GM21423 (cell line): Measurements from ENCODE around the gene GPR12.
"Not testable (repeated sequence)": the region's sequence is repeated elsewhere in the genome, so short reads cannot be mapped to it uniquely, and the experiment has no call there.

Experiments
- ATAC-seq: cut with Tn5 transposase; IDR thresholded peaks from one replicate; pipeline ENCODE4 v1.9.1; 2021; ENCODE audit warnings: mild to moderate bottlenecking, moderate library complexity; ENCODE audit not compliant: unreplicated experiment

GPR12 gene

DNA sequence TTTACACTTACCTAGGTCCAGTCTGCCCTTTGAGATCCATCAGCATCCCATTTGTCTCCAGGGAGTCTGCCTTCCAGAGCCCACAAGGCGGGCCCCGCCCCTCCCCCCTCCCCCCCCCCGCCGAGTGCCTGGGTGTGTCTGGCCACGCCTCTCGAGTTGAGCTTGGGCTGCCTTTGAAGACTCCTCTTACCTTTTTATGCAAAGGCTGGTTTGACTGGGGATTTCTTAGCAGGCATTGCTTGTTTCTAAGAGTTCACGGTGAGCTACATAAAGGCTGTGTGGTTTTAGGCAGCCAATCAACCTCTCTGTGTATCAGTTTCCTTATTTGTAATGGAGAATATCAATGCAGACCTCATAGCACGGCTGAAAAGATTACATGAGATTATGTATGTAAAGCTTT lies 11.3 kb downstream of the GPR12 start:
- ATAC-seq: no peak

DNA sequence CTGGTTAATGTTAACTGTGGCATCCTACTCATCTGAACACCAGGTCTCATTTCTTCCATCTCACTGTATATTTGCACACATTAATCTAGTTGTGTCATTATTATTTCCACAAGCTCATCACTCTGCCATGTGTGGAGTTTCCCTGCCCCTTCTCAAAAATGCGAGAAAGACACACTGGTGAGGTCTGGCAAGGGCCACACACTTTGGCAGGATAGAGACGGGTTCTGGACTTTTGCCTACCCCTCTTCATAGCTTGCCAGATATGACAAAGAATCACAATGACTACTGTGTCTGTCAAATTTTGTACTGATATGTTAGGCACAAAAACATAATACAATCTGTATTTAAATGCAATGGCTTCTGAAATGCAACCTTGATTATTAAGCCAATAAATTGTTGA lies 12.9 kb downstream of the GPR12 start:
- no peak for ATAC-seq

DNA sequence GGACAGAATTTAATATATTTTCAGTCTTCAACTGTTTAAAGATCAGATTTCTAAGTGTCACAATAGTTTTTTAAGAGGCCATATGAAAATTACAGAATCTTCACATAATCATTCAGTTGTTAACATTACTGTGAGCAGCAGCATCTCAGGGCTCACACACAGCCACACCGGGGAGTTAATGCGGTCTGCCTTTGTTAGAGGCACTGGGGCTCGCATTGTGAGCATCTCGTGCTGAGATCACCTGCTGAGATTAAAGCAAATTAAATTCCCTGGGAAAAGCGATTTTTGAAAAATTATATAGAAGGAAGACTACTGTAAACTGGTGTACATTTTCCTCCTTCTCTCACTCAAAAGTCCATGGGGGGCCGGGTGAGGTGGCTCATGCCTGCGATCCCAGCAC lies 16.6 kb downstream of the GPR12 start:
- no peak for ATAC-seq

DNA sequence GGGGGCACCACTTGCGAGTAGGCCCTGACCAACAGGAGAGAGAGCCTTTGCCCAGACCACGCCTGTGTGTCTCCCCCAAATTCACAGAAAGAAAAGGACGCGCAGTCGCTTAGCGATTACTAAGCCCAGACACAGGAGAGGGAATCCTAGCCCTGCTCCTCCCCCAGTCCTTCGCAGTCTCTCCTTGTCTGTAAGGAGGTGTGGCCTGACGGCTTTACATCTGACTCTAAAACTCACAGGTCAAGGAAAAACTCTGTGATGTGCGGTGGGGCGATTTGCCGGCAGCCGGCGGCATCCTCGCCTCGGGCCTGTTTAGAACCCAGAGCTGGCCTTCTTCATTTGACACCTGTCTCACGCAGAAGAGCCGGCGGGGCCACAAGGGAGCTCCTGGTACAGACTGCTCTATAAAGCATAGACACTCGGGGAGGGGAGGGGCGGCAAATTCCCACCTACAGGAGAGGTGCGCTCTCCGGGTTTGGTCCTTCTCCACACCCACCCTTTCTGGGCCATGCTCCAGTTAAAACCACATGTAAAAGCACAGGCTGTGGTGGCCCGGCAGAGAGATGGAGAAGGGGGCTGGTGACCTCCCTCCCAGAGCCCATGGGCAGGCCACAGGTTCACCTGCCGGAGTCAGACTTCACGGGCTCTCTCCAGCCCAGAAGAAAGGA lies 17.8 kb downstream of the GPR12 start:
- ATAC-seq: no peak

DNA sequence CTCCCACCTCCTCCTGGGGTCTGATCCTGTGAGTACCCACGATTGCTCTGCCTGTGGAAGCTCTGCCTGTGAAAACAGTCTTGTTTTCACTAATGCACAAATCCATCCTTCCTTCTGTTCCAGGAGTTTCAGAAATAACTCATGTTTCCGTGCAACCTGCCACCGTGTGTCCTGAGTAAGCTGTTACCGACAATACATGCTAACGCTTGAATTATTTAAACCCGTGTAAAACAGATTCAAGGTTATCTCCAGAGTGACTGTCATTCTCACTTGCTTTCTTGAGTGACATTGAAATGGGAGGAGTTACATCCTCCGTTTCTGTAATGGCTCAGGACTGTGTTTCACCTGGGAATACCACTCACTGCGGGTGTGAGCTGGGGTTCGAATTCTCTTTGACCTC lies 24.9 kb downstream of the GPR12 start:
- no peak for ATAC-seq

DNA sequence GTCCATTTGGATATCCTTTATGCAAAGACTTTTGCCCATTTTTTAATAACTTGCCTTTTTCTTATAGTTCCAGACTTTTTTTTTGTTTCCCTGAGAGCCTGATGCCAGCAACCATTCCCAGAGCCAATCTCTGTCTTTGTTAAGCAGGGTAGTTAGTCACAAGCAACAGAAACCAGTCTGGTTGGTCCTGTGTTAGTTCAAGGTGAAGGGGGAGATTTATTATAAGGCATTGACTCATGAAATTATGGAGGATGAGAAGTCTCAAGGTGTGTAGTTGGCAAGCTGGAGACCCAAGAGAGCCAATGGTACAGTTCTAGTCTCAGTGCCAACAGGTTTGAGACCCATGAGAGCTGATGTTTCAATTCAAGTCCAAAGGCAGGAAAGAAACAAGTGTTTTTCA lies 33.0 kb downstream of the GPR12 start:
- no peak for ATAC-seq

DNA sequence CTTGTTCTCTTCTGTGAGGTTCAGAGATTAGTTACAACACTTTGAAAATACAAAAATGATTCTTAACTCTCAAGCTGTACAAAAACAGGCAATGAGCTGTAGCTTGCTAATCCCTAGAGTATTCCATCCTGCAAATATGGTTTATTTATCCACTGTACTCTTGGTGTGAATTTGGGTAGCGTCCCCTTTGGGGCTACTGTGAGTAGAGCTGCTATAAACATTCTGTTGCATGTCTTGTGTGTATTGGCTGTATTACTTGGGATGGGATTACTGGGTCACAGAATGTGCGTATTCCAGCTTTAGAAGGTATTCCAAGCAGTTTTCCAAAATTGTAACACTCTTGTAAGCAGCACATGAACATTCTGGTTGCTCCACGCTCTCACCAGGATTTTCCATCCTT lies 33.5 kb downstream of the GPR12 start:
- no peak for ATAC-seq

DNA sequence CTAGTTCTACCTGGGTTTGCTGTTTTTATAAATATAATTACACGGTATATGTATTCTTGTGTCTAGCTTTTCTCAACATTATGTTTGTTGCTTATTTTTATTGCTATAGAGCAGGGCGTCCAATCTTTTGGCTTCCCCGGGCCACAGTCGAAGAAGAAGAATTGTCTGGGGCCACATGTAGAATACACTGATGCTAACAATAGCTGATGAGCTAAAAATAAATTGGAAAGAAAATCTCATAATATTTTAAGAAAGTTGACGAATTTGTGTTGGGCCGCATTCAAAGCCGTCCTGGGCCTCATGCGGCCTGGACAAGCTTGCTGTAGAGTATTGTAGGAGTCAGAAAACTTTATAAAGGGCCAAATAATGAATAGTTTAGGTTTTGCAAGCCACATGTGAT lies 33.9 kb downstream of the GPR12 start:
- ATAC-seq: no peak

DNA sequence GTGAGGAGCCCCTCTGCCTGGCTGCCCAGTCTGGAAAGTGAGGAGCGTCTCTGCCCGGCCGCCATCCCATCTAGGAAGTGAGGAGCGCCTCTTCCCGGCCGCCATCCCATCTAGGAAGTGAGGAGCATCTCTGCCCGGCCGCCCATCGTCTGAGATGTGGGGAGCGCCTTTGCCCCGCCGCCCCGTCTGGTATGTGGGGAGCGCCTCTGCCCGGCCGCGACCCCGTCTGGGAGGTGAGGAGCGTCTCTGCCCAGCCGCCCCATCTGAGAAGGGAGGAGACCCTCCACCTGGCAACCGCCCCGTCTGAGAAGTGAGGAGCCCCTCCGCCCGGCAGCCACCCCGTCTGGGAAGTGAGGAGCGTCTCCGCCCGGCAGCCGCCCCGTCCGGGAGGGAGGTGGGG lies 37.0 kb downstream of the GPR12 start:
- not testable (repeated sequence) for ATAC-seq

DNA sequence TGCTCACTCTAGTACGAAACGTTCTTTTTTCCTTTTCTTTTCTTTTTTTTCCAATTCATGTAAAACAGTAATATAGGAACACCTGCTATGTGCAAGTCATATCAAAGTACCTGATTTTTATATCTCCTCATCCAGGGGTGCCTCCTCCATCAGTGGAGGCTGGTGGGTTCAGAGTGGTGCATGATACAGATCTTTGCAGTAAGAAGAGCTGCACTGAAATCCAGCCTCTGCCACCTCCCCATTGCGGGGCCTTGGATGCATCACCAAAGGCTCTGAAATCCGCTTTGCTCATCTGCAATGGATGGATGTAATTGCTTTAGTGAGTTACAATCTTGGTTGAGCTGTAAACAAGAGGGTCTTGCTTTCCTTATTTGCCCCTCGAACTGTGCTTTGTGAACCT lies 38.3 kb downstream of the GPR12 start:
- ATAC-seq: no peak

DNA sequence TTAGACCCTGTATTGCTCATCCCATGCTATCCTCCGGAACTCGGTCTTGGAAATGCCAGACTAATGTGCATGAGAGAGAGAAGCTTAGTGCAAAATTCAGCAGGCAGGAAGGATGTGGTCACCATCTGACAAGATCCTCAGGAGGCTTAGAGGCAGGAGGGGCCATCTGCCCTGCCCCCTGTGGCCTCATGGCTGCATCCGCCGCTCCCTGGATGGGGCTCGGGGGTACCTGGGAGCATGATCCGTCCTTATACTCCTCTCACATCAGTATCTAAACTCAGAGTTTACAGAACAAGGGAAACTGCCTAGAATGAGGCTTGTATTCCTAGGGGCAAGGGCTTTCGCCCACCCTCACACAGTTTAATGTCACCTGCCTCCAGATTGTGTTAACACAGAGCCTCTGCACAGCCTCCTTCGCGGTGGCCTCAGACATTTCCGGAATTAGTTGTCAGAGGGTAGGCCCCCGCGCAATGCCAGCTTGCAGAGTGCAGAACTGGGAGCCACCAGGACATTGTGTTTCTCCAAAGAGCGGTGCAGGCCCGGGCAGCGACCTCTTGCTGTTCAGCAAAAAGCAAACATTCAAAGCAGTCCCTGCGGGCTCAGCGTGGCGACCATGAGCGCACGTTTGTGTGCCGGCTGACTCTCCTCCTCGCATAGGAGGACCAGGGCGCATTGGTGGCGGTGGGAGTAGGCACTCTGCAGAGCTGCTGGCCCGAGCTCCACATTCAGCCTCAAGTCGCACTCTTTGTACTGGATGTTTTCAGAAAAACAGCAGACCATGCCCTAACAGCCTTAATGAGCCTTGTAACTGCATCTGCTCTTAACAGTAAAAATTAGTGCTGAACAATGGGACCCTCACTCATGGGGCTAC lies 39.1 kb downstream of the GPR12 start:
- ATAC-seq: no peak

DNA sequence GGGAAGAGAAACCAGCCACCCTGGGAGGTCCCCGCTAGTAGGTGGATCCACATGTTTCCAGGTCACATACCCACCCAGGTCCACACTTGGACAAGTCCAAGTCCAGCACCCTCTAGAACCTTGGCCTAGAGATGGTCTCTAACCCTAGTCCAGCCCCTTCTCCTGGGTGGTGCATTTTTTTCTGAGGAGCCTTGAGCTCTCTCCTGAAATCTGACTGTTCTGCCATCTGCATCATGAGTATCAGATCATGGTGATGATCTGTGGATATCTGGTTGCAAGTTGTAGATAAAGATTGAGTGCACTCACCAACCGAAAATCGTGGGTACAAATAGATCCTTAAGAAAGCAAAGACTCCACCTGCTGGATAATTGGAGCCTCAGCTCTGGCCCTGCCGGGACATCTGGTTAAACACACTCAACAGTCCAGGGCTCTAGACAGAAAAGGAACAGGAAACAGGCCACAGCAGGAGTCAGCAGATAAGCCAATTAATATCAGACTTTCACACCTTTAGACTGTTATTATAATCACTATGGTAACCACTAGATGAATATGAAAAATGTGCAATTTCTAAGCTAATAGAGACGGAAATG lies 41.1 kb downstream of the GPR12 start:
- no peak for ATAC-seq

DNA sequence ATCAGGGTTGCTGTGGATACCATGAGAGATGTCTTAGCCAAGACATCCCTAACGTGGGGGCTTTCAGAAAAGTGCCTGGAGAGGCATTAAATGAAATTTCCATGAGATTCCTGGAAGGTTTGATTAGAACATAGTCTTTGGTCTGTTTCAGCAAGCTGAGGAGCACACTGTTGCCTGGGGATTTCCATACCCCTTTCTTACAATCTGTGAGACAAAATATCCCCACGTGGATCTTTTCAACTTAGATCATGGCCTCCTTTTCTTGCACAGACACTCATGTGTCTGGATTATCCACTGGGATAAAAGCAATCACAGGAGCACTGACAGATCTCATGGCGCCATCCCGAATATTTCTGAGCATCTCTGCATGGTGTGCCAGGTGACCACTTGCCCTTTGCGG lies 41.7 kb downstream of the GPR12 start:
- no peak for ATAC-seq

DNA sequence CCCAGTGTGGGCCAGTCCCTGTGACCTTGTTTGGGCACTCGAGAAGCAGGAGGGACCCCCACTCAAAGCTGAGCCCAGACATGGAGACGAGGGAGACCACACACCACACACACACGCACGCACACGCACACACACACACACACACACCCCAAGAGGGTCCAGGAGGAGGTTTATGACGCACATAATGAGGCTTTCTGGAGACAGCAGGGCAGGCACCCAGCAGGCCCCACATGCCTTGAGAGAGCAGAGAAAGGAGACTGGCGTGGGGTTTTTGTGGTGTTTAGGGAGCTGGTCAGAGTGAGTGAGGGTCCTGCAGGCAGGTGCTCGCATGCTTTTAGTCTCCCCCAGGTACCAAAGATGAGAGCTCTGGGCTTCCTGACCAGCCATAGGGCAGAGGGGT lies 42.4 kb downstream of the GPR12 start:
- ATAC-seq: no peak

DNA sequence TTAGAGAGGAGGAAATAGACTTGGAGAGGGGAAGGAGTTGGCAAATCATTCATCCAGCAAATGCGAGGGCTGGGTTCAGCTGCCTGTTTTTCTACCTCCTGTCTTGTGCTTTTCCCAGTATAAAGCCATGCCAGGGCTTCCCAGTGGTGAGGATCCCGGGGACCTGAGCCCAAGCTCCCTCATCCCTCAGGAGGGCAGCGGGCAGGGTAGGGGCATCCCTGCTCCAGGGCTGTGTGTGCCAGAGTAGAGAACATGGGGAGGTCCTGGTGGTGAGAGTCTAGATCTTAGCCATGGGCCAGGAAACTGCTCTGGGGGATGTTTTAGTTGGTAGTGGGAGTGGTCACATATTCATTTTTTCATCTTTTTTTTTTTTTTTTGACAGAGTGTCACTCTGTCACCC lies 43.6 kb downstream of the GPR12 start:
- ATAC-seq: no peak

DNA sequence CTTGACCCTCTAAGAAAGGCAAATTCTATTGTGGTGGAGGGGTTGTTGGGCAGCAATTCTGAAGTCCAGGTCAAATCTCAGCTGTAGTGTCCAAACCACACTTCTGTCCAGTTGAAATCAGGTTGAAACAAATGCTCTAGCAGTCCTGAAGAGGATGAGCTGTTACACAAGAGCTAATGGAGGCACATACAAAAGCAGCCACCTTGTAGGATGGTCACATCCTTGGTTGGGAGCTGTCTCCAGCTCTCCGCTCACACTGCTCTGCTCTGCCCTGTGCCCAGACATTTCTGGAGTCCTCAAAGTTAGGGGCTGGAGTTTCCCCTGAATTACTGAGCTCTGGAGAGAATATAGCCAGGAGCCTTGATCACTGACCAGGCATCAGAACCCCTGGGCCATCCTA lies 47.2 kb downstream of the GPR12 start:
- no peak for ATAC-seq

DNA sequence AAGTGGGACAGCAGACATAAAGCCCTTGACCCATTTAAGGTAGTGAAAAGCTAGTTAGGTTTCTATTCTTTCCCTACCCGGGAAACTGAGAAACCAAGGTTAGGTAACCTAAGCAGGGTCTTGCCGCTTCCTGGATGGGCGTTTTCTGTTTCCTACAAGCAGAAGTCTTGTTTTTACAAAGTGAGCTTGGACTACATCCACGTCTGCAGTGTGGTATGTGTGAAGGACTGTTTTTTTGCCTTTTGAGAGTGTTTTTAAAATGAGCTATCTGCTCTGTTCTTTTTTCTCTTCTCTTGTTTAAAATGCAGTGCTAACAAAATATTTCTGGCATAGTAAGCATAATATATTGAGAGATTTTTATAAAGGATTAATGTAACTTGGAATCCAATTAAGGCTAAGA lies 49.4 kb downstream of the GPR12 start:
- no peak for ATAC-seq

DNA sequence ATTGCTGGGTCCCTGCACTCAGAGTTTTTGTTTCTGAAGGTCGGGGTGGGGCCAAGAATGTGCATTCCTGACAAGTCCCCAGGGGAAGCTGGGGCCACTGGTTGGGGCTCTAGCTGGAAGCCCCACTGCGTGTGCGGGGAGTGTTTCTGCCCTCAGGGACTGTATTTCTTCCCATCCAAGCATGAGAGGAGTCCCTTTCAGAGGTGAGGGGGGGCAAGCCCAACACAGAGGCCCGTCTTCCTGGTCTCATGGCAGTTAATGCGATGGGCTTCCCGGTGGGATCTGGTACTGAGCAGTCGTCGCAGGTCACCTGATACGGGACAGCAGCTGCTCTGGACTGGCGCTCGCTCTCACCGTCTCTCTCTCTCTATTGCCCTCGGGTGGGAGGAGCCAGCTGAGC lies 50.4 kb downstream of the GPR12 start:
- ATAC-seq: no peak

DNA sequence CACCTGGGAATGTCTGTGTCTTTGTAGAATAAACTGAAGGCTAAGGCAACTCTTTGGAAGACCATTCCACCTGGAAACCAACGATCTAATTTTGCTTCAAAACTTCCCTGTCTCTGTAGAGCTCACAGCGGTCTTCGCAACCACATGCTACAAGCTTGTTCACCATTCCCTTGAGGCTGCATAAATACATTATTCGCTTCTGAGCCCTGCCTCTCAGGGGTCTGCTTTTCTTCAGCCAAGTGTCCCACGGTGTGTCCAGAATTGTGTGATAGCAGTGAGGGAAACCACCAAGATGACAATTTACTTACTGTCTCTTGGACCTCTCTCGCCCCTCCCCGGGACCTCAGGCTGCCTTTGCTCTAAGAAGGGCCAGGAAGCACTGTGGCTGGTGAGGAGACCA lies 51.1 kb downstream of the GPR12 start:
- ATAC-seq: no peak

DNA sequence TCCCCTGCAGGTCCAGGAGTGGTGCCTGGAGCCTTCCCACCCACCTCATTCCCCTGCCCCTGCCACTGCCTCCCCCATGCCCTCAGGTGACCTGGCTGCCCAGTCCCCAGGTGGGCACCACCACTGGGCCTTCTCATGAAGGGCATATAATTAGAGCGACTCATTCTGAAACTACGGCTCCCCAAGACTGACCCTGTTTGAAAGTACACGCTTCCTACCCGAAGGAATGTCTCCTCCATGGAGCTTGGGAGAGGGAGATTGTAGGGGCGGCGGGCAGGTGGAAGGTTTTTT lies 52.6 kb downstream of the GPR12 start:
- no peak for ATAC-seq

DNA sequence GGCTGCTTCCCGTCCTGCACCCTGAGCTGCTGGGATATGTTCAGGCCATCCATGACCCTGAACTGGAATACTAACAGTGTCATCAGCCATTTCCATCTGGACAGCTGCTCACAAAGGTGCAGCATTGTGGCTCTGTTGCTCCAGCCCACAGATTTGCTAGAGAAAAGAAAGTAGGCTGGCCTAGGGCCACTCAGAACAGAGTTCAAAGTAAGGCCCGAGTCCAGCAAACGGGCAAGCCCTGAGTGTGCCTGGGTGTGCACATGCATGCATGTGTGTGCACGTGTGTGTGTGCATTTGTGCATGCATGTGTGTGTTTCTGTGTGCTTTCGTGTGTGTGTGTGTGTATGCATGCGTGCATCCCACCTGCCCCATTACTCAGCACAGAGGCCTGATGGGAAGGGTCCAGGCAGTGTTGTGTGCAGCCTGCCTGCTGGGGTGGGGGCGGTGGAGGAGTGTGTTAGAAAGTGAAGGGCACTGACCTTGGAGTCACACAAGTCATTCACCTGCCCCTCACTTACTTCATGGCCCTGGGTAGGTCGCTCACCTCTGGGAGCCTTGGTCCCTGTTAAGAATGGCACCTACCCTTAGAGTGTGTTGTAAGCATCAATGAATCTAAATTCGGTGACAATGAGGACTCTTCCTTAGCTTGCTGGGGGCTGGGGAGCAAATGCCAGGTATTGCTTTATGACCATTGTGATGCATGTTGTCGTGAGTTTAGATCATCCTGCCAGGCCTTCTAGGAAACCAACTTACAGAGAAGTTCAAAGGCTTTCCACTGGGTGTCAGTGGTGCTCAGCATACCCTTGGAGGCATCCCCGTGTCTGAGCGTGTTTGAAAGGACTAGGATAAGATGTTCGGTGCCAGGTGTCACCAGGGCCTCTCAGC lies 53.2 kb downstream of the GPR12 start:
- no peak for ATAC-seq
